ENCODE results near the gene GPC5.
"Not testable (repeated sequence)": the region's sequence is repeated elsewhere in the genome, so short reads cannot be mapped to it uniquely, and the experiment has no call there.

Gene GPC5

GRCh38 chr13:91898986-91899385 is 500.6 kb downstream of the GPC5 start:
- not testable (repeated sequence) for H3K4me3 ChIP-seq (ENCODE audit: low read length); H2AK5ac ChIP-seq (ENCODE audit: low read length); H3K79me2 ChIP-seq (ENCODE audit: control insufficient read depth, insufficient read depth, low read length); H3K27ac ChIP-seq (ENCODE audit: low read depth, low read length); H2BK120ac ChIP-seq (ENCODE audit: low read depth, low read length); H3K18ac ChIP-seq (ENCODE audit: low read length); H3K36me3 ChIP-seq (ENCODE audit: control insufficient read depth, insufficient read depth, low read length); H3K56ac ChIP-seq (ENCODE audit: low read length); H4K5ac ChIP-seq (ENCODE audit: low read length); H3K79me1 ChIP-seq (ENCODE audit: low read length); H2BK5ac ChIP-seq (ENCODE audit: low read length); H4K8ac ChIP-seq (ENCODE audit: low read depth, low read length); H3K4ac ChIP-seq (ENCODE audit: low read depth, low read length); DNase-seq; H3K9ac ChIP-seq (ENCODE audit: low read length); H3K4me1 ChIP-seq (ENCODE audit: control insufficient read depth, low read depth, low read length); H3K23ac ChIP-seq (ENCODE audit: low read length); H3K4me2 ChIP-seq (ENCODE audit: low read length); H3K27me3 ChIP-seq (ENCODE audit: insufficient read depth, low read length, poor library complexity); H2BK15ac ChIP-seq (replicated peaks; ENCODE audit: low read depth)

- H2BK15ac ChIP-seq (replicated peaks; ENCODE audit: low read depth), result no peak overlapping the region
- H2AK5ac ChIP-seq (ENCODE audit: low read length), result no peak overlapping the region
- H2BK5ac ChIP-seq (ENCODE audit: low read length), result no peak overlapping the region
Observed at GRCh38 chr13:91902291-91902690, 503.9 kb downstream of the GPC5 start.

GRCh38 chr13:91904005-91904404 is 505.6 kb downstream of the GPC5 start:
- no peaks in the 10 kb centered on the region for H3K4me1 ChIP-seq (ENCODE audit: control insufficient read depth, low read depth, low read length)
- H3K18ac ChIP-seq (ENCODE audit: low read length), result no peak overlapping the region
- no CpG with 5 or more reads among the region's 1 CpG for WGBS (ENCODE audit: extremely low coverage, insufficient coverage, low lambda C conversion rate)

More at GRCh38 chr13:91902291-91902690, 503.9 kb downstream of the GPC5 start:
- Histone ChIP-seq H3K79me1 (ENCODE audit: low read length) (no peaks in the 10 kb centered on the region), H3K9ac (ENCODE audit: low read length) (no peak overlapping the region), H3K4me2 (ENCODE audit: low read length) (no peak overlapping the region), H3K18ac (ENCODE audit: low read length) (no peak overlapping the region), H2BK120ac (ENCODE audit: low read depth, low read length) (no peak overlapping the region), H3K56ac (ENCODE audit: low read length) (no peak overlapping the region), H3K79me2 (ENCODE audit: control insufficient read depth, insufficient read depth, low read length) (no peaks in the 10 kb centered on the region), H3K4me3 (ENCODE audit: low read length) (no peak overlapping the region), H3K23ac (ENCODE audit: low read length) (no peak overlapping the region), H3K27me3 (ENCODE audit: insufficient read depth, low read length, poor library complexity) (no peaks in the 10 kb centered on the region), H3K4me1 (ENCODE audit: control insufficient read depth, low read depth, low read length) (no peaks in the 10 kb centered on the region), H3K4ac (ENCODE audit: low read depth, low read length) (no peak overlapping the region), H4K5ac (ENCODE audit: low read length) (no peak overlapping the region), H3K27ac (ENCODE audit: low read depth, low read length) (no peak overlapping the region), H3K36me3 (ENCODE audit: control insufficient read depth, insufficient read depth, low read length) (no peaks in the 10 kb centered on the region), H4K8ac (ENCODE audit: low read depth, low read length) (no peak overlapping the region)
- no peak for DNase-seq

GRCh38 chr13:91904597-91904996 is 506.2 kb downstream of the GPC5 start:
- Histone ChIP-seq H3K79me2 (ENCODE audit: control insufficient read depth, insufficient read depth, low read length) (no peaks in the 10 kb centered on the region), H2AK5ac (ENCODE audit: low read length) (no peak overlapping the region), H3K9ac (ENCODE audit: low read length) (no peak overlapping the region), H4K5ac (ENCODE audit: low read length) (no peak overlapping the region), H3K4ac (ENCODE audit: low read depth, low read length) (no peak overlapping the region), H2BK120ac (ENCODE audit: low read depth, low read length) (no peak overlapping the region), H3K79me1 (ENCODE audit: low read length) (no peaks in the 10 kb centered on the region), H3K18ac (ENCODE audit: low read length) (no peak overlapping the region), H3K4me1 (ENCODE audit: control insufficient read depth, low read depth, low read length) (no peaks in the 10 kb centered on the region), H2BK15ac (replicated peaks; ENCODE audit: low read depth) (no peak overlapping the region), H3K36me3 (ENCODE audit: control insufficient read depth, insufficient read depth, low read length) (no peaks in the 10 kb centered on the region), H3K56ac (ENCODE audit: low read length) (no peak overlapping the region), H3K4me3 (ENCODE audit: low read length) (no peak overlapping the region), H3K23ac (ENCODE audit: low read length) (no peak overlapping the region), H2BK5ac (ENCODE audit: low read length) (no peak overlapping the region), H3K4me2 (ENCODE audit: low read length) (no peak overlapping the region), H3K27ac (ENCODE audit: low read depth, low read length) (no peak overlapping the region), H4K8ac (ENCODE audit: low read depth, low read length) (no peak overlapping the region), H3K27me3 (ENCODE audit: insufficient read depth, low read length, poor library complexity) (no peaks in the 10 kb centered on the region)
- no peak for DNase-seq
- WGBS (ENCODE audit: extremely low coverage, insufficient coverage, low lambda C conversion rate), result no CpG with 5 or more reads among the region's 1 CpG

More at GRCh38 chr13:91904005-91904404, 505.6 kb downstream of the GPC5 start:
- Histone ChIP-seq H3K79me2 (ENCODE audit: control insufficient read depth, insufficient read depth, low read length) (no peaks in the 10 kb centered on the region), H3K4me2 (ENCODE audit: low read length) (no peak overlapping the region), H3K9ac (ENCODE audit: low read length) (no peak overlapping the region), H2BK15ac (replicated peaks; ENCODE audit: low read depth) (no peak overlapping the region), H3K23ac (ENCODE audit: low read length) (no peak overlapping the region), H3K36me3 (ENCODE audit: control insufficient read depth, insufficient read depth, low read length) (no peaks in the 10 kb centered on the region), H3K27me3 (ENCODE audit: insufficient read depth, low read length, poor library complexity) (no peaks in the 10 kb centered on the region), H2AK5ac (ENCODE audit: low read length) (no peak overlapping the region), H2BK120ac (ENCODE audit: low read depth, low read length) (no peak overlapping the region), H3K27ac (ENCODE audit: low read depth, low read length) (no peak overlapping the region), H3K56ac (ENCODE audit: low read length) (no peak overlapping the region), H4K5ac (ENCODE audit: low read length) (no peak overlapping the region), H2BK5ac (ENCODE audit: low read length) (no peak overlapping the region), H3K79me1 (ENCODE audit: low read length) (no peaks in the 10 kb centered on the region), H3K4ac (ENCODE audit: low read depth, low read length) (no peak overlapping the region), H4K8ac (ENCODE audit: low read depth, low read length) (no peak overlapping the region), H3K4me3 (ENCODE audit: low read length) (no peak overlapping the region)
- DNase-seq, result no peak

- H2BK15ac ChIP-seq (replicated peaks; ENCODE audit: low read depth), result no peak overlapping the region
- no peaks in the 10 kb centered on the region for H3K27me3 ChIP-seq (ENCODE audit: insufficient read depth, low read length, poor library complexity)
- no peak overlapping the region for H3K23ac ChIP-seq (ENCODE audit: low read length)
- no peak for DNase-seq
- no peak overlapping the region for H3K27ac ChIP-seq (ENCODE audit: low read depth, low read length)
- H4K8ac ChIP-seq (ENCODE audit: low read depth, low read length), result no peak overlapping the region
- no peak overlapping the region for H3K4me2 ChIP-seq (ENCODE audit: low read length)
- H4K5ac ChIP-seq (ENCODE audit: low read length), result no peak overlapping the region
- H2AK5ac ChIP-seq (ENCODE audit: low read length), result no peak overlapping the region
- H3K56ac ChIP-seq (ENCODE audit: low read length), result no peak overlapping the region
- no CpG with 5 or more reads among the region's 1 CpG for WGBS (ENCODE audit: extremely low coverage, insufficient coverage, low lambda C conversion rate)
- H3K4ac ChIP-seq (ENCODE audit: low read depth, low read length), result no peak overlapping the region
- no peak overlapping the region for H2BK5ac ChIP-seq (ENCODE audit: low read length)
- no peak overlapping the region for H3K18ac ChIP-seq (ENCODE audit: low read length)
- no peak overlapping the region for H3K4me3 ChIP-seq (ENCODE audit: low read length)
- no peak overlapping the region for H3K9ac ChIP-seq (ENCODE audit: low read length)
- H3K36me3 ChIP-seq (ENCODE audit: control insufficient read depth, insufficient read depth, low read length), result no peaks in the 10 kb centered on the region
- H2BK120ac ChIP-seq (ENCODE audit: low read depth, low read length), result no peak overlapping the region
- no peaks in the 10 kb centered on the region for H3K79me2 ChIP-seq (ENCODE audit: control insufficient read depth, insufficient read depth, low read length)
- no peaks in the 10 kb centered on the region for H3K4me1 ChIP-seq (ENCODE audit: control insufficient read depth, low read depth, low read length)
- no peaks in the 10 kb centered on the region for H3K79me1 ChIP-seq (ENCODE audit: low read length)
Observed at GRCh38 chr13:91907398-91907797, 509.0 kb downstream of the GPC5 start.

GRCh38 chr13:91909617-91910016 is 511.2 kb downstream of the GPC5 start:
- Histone ChIP-seq H2BK5ac (ENCODE audit: low read length) (no peak overlapping the region), H3K79me2 (ENCODE audit: control insufficient read depth, insufficient read depth, low read length) (no peaks in the 10 kb centered on the region), H3K23ac (ENCODE audit: low read length) (no peak overlapping the region), H3K18ac (ENCODE audit: low read length) (no peak overlapping the region), H3K4me3 (ENCODE audit: low read length) (no peak overlapping the region), H2BK120ac (ENCODE audit: low read depth, low read length) (no peak overlapping the region), H3K4ac (ENCODE audit: low read depth, low read length) (no peak overlapping the region), H3K27me3 (ENCODE audit: insufficient read depth, low read length, poor library complexity) (no peaks in the 10 kb centered on the region), H3K79me1 (ENCODE audit: low read length) (no peaks in the 10 kb centered on the region), H4K8ac (ENCODE audit: low read depth, low read length) (no peak overlapping the region), H3K9ac (ENCODE audit: low read length) (no peak overlapping the region), H2BK15ac (replicated peaks; ENCODE audit: low read depth) (no peak overlapping the region), H3K4me2 (ENCODE audit: low read length) (no peak overlapping the region), H4K5ac (ENCODE audit: low read length) (no peak overlapping the region), H3K27ac (ENCODE audit: low read depth, low read length) (no peak overlapping the region), H2AK5ac (ENCODE audit: low read length) (no peak overlapping the region), H3K36me3 (ENCODE audit: control insufficient read depth, insufficient read depth, low read length) (no peaks in the 10 kb centered on the region), H3K4me1 (ENCODE audit: control insufficient read depth, low read depth, low read length) (no peaks in the 10 kb centered on the region), H3K56ac (ENCODE audit: low read length) (no peak overlapping the region)
- WGBS (ENCODE audit: extremely low coverage, insufficient coverage, low lambda C conversion rate), result no CpG with 5 or more reads among the region's 2 CpGs
- DNase-seq, result no peak
